PFSK-1 (cell line): Measurements from ENCODE around the gene KLHL28.

ENCODE experiments used
- SIN3A ChIP-seq: IDR thresholded peaks from 2 replicates; pipeline ENCODE4 v1.6.1; 2012; ENCODE audit warnings: mild to moderate bottlenecking, low read length, moderate library complexity, borderline replicate concordance; ENCODE audit not compliant: insufficient read depth
- TAF1 ChIP-seq: IDR thresholded peaks from 2 replicates; pipeline ENCODE4 v1.6.1; 2012; ENCODE audit warnings: low read length, control low read depth, borderline replicate concordance; ENCODE audit not compliant: insufficient read depth

GRCh38 chr14:44945264-44945663 lies 16.5 kb downstream of the KLHL28 start:
- TF ChIP-seq TAF1 (no peak), SIN3A (no peak)
